NAMALWA (cell line): ENCODE data around the gene TENM4.

Source experiments
- DNase-seq: peaks from one replicate; pipeline ENCODE4 v3.0.0-alpha.2; 2015; ENCODE audit warnings: low spot score

Gene TENM4

DNA sequence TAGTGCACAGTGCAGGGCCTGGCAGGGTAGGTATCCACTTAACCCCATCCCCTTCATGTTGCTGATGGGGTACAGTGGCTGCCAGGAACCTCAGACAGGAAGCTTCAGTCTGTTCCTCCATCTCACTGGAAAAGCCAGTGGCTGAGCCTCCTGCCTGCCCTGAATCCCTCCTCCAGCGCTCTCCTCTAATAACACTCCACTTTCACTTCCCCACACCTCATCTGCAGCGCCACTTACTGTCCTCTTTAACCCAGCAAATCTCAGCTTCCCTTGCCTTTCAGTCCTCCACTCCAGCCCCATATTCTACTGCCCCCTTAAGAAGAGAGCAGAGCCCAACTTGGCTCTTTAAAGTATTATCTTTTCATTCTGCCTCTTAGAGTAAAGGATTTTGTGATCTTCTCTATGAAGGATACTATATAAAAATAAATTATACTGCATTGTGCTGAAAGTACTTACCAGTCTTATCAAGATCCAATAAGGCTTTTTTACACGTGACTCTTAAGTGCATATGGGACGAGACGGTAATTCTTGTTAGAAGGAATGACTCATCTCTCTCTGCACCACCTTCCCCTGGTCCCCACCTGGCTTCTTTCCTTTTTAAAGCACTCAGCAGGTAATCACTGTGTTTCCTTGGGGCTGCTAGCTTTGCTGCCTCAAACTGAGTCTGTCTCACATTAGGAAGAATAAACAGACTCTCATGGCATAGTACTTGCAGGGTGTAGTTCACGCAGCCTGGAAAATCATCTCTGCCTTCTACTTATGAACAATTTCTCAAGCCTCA lies 628.1 kb downstream of the TENM4 start:
- DNase-seq = peak; percentile 11

DNA sequence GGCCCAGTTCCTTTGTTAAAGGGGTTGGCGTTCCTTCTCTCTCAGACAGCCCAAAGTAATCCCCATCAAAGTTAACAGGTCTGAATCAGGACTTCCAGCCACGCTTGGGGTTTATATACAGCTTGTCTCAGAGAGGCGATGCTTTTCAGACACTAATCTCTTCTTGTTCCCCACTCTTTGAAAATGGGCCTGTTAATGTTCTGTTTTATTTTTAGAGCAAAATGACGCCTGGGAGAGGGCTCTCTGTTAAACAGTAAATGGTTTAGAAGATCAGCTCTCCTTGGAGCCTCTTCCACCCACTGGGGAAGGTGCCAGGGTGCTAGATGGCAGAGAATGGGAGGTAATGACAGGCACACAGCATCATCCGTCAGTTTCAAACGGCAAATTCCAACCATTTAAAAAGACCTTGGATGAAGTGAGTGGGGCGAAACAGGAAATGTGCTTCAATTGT lies 630.2 kb downstream of the TENM4 start:
- DNase-seq = no peak

- DNase-seq = no peak
Observed at GRCh38 chr11:78809931-78810541, 630.8 kb downstream of the TENM4 start.

DNA sequence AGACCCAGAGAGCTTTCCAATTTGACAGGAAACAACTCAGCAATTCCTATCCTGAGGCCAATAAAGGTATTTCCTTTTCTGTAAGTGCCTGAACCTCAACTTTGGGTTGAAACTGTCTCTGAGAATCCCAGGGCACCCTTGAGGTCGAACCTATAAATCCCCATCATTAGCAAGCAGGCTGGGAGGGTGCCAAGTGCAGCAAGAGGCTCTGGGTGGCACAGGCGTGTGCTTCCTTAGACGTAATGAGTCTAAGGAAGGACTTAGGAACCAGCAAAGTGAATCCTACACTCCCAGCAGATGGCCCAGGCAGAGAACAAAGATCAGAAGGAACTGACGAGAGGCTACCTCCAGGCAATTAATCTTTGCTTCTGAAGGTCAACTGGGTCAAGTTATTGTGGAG lies 631.9 kb downstream of the TENM4 start:
- DNase-seq = no peak

GRCh38 chr11:78807351-78807750 lies 633.5 kb downstream of the TENM4 start:
- no peak for DNase-seq

DNA sequence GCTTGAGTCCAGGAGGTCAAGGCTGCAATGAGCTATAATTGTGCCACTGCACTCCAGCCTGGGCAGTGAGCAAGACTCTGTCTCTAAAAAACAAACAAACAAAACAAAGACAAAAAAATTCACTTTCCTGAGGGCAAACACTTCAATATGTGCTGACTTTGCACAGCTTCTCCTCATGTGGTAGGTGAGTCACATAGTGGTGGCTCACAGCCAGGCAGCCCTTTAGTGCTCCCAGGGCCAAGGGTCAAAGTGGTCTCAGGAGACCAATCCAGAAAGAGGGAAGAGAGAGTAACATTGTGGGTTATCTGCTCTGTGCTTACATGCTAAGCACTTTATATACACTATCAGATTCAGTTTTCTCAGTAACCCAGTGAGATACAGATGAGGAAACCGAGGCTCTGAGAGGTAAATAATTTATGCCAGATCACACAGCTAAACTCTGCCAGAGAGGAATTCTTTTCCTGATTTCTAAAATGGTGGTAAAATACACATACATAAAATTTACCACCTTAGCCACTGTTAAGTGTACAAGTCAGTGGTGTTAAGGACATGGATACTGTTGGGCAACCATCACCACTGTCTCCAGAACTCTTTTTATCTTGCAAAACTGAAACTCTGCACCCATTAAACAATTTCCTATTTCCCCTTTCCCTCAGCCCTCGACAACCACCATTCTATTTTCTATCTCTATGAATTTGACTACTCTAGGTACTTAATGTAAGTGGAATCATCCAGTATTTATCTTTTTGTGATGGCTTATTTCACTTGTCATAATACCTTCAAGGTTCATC lies 634.4 kb downstream of the TENM4 start:
- no peak for DNase-seq

DNA sequence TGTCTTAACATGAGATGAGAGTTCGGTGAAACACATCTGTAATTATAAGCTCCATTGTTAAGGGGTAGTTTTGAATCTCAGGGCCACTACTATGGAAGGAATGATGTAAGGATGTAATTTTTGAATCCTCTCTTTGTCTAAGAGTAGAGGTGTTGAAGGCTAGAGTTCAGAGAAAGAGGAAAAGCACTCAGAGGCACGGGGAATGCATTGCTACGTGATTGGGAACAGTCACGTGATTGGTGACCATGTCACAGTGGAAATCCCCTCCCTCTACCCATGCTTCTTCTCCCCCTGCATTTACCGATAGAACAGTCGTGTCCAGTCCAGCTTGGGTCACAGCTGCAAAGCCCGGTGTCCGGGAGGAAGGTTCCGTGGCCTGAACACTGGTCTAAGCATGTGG lies 635.8 kb downstream of the TENM4 start:
- DNase-seq = no peak

- no peak for DNase-seq
Observed at GRCh38 chr11:78803995-78804394, 636.8 kb downstream of the TENM4 start.

DNA sequence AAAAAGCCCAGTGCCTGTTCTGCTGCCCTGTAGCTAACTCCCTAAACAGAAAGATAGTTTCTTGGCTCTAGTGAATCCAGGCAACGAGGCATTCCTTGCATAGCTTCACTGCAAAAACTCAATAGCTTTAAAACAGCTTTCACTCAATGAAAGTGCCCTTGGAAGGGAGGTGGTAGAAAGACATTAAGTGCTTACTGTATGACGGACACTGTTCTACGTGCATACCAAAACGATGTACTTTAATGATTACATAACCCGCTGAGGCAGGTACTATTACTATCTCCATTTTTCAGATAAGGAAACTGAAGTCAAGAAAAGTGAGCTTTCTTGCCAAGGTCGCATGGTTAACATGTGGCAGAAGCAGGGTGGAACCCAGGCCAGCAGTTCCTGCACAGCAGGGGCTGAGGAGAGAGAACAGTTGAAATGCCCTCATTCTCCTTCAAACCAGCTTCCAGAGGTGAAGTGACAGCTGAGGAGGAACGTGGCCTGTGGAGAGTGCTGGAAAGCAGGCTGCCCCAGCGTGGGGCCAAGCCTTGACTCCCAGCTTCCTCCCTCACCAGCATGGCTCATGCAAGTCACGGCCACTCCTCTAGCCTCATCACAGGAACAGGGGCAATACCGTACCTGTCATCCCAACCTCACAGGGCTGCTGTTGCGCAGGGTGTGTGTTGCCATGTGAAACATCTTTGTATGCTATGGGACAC lies 638.6 kb downstream of the TENM4 start:
- DNase-seq = no peak

DNA sequence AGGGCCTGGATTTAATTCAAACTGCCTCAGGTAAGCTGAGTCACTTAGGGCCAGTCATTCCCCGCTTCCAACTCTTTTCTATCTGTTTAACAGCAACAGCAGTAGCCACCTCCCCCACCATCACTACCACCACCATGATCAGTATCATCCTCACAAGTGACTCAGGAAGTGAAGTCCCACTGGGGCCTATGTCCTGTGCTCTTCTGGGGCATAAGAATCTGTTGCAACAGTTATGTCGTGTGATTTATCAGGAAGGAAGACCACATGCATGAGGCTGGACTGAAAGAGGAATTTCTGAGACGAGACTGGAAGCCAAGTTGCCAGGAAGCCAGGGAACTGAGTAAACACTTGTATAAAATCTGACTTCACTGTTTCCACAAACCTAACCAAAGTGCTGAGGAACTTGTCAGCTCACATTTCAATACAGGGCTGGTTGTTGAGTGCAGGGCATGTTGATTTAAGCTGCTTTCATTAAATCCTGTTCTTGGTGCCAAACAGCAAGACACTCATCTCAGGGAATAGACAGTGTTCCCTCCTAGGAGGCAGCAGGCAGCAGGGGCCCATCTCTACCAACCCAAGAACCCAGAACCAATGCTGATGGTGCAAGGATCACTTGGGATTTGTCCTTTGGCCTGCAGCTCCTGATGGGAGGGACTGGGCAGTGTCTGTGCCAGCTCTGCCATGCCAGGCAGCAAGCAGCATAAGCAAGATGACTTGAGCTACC lies 639.5 kb downstream of the TENM4 start:
- DNase-seq = no peak

DNA sequence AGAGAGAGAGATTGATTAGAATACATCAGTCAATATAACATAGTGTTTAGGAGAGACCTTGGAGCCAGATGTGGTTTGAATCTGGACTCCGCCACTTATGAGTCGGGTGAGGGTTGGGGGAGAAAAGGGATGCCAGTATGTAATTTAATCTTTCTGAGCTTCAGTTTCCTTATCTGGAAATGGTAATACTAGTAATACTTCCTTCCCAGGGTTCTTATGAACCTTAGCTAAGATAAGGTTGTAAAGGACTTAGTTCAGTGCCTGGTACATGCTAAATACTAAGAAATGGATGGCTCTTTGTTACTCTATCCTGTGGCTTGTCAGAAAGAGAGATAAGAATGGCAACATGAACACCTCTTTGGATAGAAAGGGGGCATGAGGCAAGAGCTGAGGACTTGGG lies 640.1 kb downstream of the TENM4 start:
- no peak for DNase-seq

DNA sequence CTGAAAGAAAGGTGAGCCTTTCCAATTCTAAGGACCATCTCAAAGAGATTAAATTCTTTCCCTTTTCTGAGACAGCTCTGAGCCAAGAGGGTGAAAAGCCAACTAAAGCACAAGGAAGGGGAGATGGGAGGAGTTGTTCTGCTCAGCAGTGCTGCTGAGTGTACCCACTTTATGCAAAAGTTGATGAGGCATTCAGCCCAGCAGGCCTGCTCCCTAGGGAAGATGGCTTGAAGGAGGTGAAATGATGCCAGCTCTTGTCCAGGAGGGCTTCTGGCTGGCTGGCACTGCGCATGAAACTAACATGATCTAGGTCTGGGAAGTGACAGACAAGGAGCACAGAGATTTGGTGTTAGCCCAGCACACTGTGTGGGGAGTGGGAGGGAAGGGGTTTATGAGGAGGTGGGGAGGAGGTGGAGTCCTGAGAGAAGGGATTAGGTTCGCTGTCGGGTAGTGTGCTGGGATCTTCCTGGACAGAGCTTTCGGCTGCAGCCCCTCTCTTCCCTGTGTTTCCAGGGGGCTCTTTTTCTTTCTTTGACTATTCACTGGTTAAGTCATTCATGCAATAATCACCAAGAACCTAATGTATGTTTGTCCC lies 640.6 kb downstream of the TENM4 start:
- no peak for DNase-seq

DNA sequence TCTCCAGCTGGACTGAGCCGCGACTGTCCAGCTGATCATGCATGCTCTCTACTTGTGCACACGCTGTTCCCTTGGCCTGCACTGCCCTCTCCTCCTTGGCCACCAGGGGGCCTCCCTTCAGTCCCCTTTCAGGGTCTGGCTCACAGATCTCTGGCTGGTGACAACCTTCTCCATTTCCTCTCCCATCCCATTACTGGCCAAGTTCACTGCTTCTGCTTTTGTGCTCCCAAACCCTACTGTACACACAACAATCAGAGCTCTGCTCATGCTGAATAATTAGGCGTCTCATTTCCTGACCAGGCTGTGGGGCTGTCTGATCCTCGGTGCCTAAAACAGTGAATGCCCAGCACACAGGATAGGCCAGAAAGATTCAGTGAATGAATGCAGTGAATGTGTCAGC lies 642.2 kb downstream of the TENM4 start:
- DNase-seq = peak; percentile 65

DNA sequence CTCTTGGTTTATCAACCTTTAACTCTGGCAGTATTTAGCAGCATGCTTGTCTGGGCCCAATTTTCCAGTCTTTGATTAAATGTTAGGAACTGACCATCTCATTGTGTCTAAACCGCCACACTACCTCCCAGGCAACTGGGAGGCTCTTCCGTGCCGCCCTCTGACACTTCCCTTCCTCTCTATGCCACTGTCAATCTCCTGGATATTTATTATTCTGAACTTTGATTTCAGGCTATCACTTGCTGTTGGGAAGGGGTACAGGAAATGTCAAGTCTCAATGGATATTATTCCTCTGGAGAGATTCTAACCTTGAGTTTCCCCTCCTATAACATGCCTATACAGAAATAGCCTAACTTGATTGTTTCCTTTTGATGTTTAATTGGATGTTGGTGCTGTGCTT lies 643.3 kb downstream of the TENM4 start:
- no peak for DNase-seq

DNA sequence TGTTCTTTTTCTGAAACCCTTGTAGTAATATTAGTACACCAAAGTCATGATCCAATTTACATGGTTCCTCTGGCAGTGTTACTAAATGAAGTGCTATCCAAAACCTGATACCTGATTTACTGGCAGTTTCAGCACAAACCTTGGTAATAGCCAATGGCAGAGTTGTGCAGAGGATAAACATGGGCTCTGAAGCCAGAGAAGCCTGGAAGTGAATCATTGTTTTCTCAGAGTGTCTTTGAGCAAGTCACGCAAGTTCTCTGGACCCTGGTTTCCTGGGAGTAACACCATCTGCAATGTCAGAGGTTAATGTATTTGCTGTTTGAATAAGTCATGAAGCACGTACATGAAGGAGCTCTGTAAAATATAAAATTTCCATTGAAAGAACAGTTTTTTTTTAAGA lies 643.9 kb downstream of the TENM4 start:
- DNase-seq = no peak

- no peak for DNase-seq
Observed at GRCh38 chr11:78795621-78796261, 645.1 kb downstream of the TENM4 start.

GRCh38 chr11:78791964-78792363 lies 648.9 kb downstream of the TENM4 start:
- no peak for DNase-seq

DNA sequence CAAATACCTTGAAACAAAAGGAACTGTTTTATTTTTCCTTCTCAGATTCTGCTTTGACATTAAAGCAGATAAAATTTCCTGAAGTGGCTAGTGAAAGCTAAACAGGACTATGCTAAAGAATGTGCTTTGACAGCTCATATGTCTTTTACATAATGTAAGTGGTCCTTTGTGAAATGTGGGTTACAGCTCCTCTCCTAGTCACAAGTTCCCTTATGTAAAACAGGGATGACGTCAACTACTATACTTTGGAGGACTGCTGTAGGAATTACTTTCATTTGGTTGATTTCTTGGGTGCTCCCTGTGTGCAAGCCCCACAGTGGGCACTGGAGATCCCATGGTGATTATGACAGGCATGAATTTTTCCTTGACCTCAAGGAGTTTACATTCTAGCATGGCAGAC lies 649.6 kb downstream of the TENM4 start:
- no peak for DNase-seq

DNA sequence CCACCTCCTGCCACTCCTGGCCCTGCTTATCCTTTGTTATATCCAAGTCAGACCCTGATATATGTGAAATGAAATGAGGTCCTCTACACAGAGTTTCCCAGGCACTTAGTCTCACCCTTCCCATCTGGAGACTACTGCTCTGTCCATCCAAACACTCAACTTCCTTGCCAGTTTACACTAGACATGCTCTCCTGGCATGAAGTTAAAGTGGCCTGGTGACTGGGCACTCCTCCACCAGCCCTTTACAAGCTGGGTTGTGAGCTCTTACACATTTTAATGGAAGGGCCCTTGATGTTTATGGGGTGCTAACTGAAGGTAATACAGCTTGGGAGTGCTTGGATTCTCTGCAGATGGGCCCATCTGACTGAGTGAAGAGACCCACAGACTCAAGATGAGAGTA lies 650.0 kb downstream of the TENM4 start:
- no peak for DNase-seq

- no peak for DNase-seq
Observed at GRCh38 chr11:78789375-78789774, 651.5 kb downstream of the TENM4 start.

DNA sequence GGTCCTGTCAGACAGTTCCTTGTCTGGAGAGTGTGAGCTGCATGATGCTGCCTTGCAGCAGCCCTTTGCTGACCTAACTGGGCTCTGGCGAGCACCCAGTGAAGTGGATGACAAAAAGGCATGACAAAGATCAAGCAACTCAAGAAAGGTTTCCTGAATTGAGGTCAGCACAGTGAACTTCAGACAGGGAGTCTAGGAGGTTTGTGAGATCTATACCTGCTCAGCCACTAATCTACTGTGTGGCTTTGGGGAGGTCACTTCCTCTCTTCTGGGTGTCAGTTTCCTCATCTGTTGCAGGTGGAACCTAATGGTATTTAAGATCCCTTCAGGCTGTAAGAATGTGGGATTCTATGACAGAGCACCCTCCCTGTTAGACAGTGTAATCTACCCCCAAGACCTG lies 652.3 kb downstream of the TENM4 start:
- DNase-seq = no peak
